K562 (cell line): ENCODE measurements around the gene NENF. TPM values are rescaled to one million over a fixed set of nuclear protein-coding genes. Genes with fewer than 3 reads are reported as not detected.

Source experiments
- ATF7 ChIP-seq: fragments of 450-650 bp; IDR thresholded peaks from 2 replicates; pipeline ENCODE4 v1.7.1; 2014; ENCODE audit warnings: mild to moderate bottlenecking, moderate library complexity
- CHD1 ChIP-seq: fragments of 200-600 bp; sonication (generic); IDR thresholded peaks from one replicate; pipeline ENCODE4 v1.6.1; 2012; ENCODE audit warnings: mild to moderate bottlenecking, moderate library complexity, low read length, inconsistent platforms
- CREB1 ChIP-seq, 2 experiments: sonication (generic) in 1 of 2; formaldehyde crosslinking in 1 of 2; IDR thresholded peaks; 2 replicates each; pipeline versions ENCODE4 v1.6.1 to v1.8.0; 2012 to 2022; ENCODE audit warnings: inconsistent platforms in 1 of 2, mild to moderate bottlenecking in 1 of 2, missing genetic modification reagents in 1 of 2, moderate library complexity in 1 of 2
- ELF4 ChIP-seq: fragments of 450-650 bp; formaldehyde crosslinking; IDR thresholded peaks from 2 replicates; pipeline ENCODE4 v1.4.0; 2022; ENCODE audit warnings: missing genetic modification characterization
- ETV1 ChIP-seq: fragments of 450-650 bp; conservative IDR thresholded peaks from 2 replicates; pipeline ENCODE4 v1.6.1; 2016; ENCODE audit warnings: missing genetic modification characterization, control low read depth, low read depth, missing compliant biosample characterization
- HDAC1 ChIP-seq, 2 experiments: fragments of 450-650 bp; IDR thresholded peaks; 2 replicates each; pipeline ENCODE4 v1.6.1; 2016 to 2017; ENCODE audit warnings: inconsistent platforms in 1 of 2, mild to moderate bottlenecking in 1 of 2, moderate library complexity in 1 of 2
- HMGN3 ChIP-seq: IDR thresholded peaks from 2 replicates; pipeline ENCODE4 v1.6.1; 2011; ENCODE audit warnings: borderline replicate concordance, low read depth, mild to moderate bottlenecking, mixed read lengths, low read length; ENCODE audit not compliant: insufficient read length; ENCODE audit errors: extremely low read depth
- HNRNPH1 ChIP-seq: fragments of 200-400 bp; formaldehyde crosslinking; optimal IDR thresholded peaks from 2 replicates; pipeline ENCODE3; 2017; ENCODE audit warnings: low read depth, mild to moderate bottlenecking, low read length, moderate library complexity
- MAFG ChIP-seq: fragments of 450-650 bp; conservative IDR thresholded peaks from 2 replicates; pipeline ENCODE4 v1.6.1; 2016; ENCODE audit warnings: missing genetic modification characterization, missing compliant biosample characterization
- MTA2 ChIP-seq: fragments of 450-650 bp; IDR thresholded peaks from 2 replicates; pipeline ENCODE4 v1.6.1; 2016; ENCODE audit warnings: low read depth
- NR1H2 ChIP-seq: sonication (generic); formaldehyde crosslinking; IDR thresholded peaks from 2 replicates; pipeline ENCODE4 v1.4.0; 2020; ENCODE audit warnings: mild to moderate bottlenecking, missing genetic modification reagents
- RBM22 ChIP-seq: fragments of 200-400 bp; formaldehyde crosslinking; IDR thresholded peaks from 2 replicates; pipeline ENCODE4 v1.6.1; 2018; ENCODE audit warnings: low read length, low read depth; ENCODE audit not compliant: poor library complexity, severe bottlenecking
- ZNF140 ChIP-seq: fragments of 250-450 bp; sonication (Bioruptor Pico); IDR thresholded peaks from 2 replicates; pipeline ENCODE4 v1.8.0; 2021; ENCODE audit warnings: moderate library complexity, mild to moderate bottlenecking, inconsistent platforms
- ZNF174 ChIP-seq: fragments of 250-450 bp; sonication (Bioruptor Pico); IDR thresholded peaks from 2 replicates; pipeline ENCODE4 v1.4.0; 2020; ENCODE audit warnings: mild to moderate bottlenecking
- ZSCAN32 ChIP-seq: fragments of 450-650 bp; formaldehyde crosslinking; IDR thresholded peaks from 2 replicates; pipeline ENCODE4 v1.4.0; 2020; ENCODE audit warnings: mild to moderate bottlenecking, moderate library complexity
- polyA plus RNA-seq, 8 experiments: library from polyadenylated mRNA; depleted of rRNA in 4 of 8; stranded (reverse) in 5 of 8; unstranded in 3 of 8; fragments of >200 nt; fragmentation: Nextera tagmentation in 2 of 8; fragmentation: Illumina TruSeq in 1 of 8; extraction: Ambion mirVana in 2 of 8; extraction: Trizol in 1 of 8; gene quantifications; 2 replicates each; pipeline versions ENCODE4 v1.2.1 to v1.2.3, GENCODE V29; 2011 to 2014; ENCODE audit warnings: inconsistent platforms in 1 of 8, missing spikeins in 1 of 8
- total RNA-seq, 7 experiments: library from RNA; depleted of rRNA in 6 of 7; stranded (reverse); fragments of >200 nt in 6 of 7; fragmentation: Illumina TruSeq in 2 of 7; extraction: Trizol in 2 of 7; gene quantifications; 2 replicates each; pipeline versions ENCODE4 v1.2.1 to v1.2.3, GENCODE V29; 2011 to 2021; ENCODE audit warnings: low replicate concordance in 1 of 7
- TF ChIP-seq, protein P1 (sequence below): sonication (generic); formaldehyde crosslinking; IDR thresholded peaks from 2 replicates; pipeline ENCODE4 v1.4.0; 2020; ENCODE audit warnings: mild to moderate bottlenecking, missing genetic modification reagents
- TF ChIP-seq, protein P2 (sequence below): fragments of 450-650 bp; formaldehyde crosslinking; IDR thresholded peaks from 2 replicates; pipeline ENCODE4 v1.4.0; 2020; ENCODE audit warnings: mild to moderate bottlenecking
- TF ChIP-seq, protein P3 (sequence below): sonication (generic); formaldehyde crosslinking; IDR thresholded peaks from 2 replicates; pipeline ENCODE4 v1.8.1; 2022; ENCODE audit warnings: missing genetic modification reagents
- TF ChIP-seq, protein P4 (sequence below): conservative IDR thresholded peaks from 2 replicates; pipeline ENCODE4 v1.6.1; 2011; ENCODE audit warnings: low read depth, mild to moderate bottlenecking, low read length; ENCODE audit not compliant: control insufficient read depth

Gene NENF
- total and polyA plus RNA-seq, 9 of the 15 experiments (the other 6 are each of a cell fraction or from before 2014, with no cell fraction given) = 6.1 to 100 (median 72.8) TPM

DNA sequence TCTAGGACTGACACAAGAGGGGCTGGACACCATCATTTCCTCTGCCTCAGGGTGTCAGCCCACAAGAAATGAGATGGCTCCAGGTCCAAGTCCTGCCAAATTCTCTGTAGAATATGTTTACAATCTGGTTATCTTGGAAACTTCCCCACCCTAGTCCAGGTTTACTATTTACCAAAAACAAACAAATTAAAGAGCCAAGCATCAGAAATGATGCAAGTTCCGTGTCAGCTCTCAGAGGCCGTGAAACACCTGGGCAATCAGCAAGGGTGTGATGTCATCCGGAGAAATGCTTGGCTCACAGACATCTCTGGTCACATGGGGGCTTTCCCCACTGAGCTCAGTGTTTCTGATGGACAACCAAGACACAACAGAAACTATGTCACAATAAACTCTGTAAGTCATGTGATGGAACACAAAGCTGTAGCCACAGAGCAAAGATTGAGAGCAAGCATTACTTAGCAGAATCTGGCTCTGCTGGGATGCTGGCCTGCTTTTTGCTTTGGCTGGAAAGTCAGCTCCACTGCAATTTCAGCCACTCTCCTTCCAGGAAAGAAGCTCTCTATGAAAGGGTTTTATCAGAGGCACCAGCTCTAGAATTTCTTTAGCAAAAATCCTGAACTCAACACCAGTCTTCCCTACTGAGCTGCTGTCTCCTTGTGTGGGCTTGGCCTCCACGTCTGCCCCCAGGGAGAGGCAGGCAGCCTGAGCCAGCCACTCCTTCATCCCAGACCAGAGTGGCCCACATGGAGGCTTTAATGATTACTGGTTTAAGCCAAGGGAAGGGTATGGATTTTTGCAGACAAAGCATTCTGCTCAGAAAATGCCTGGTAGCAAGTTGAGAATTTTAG lies 55.9 kb downstream of the NENF start (continued):
- no peak for TF ChIP-seq CHD1
- TF ChIP-seq ZNF140 (CRISPR knock-in tag) = no peak
- TF ChIP-seq, protein P1, sequence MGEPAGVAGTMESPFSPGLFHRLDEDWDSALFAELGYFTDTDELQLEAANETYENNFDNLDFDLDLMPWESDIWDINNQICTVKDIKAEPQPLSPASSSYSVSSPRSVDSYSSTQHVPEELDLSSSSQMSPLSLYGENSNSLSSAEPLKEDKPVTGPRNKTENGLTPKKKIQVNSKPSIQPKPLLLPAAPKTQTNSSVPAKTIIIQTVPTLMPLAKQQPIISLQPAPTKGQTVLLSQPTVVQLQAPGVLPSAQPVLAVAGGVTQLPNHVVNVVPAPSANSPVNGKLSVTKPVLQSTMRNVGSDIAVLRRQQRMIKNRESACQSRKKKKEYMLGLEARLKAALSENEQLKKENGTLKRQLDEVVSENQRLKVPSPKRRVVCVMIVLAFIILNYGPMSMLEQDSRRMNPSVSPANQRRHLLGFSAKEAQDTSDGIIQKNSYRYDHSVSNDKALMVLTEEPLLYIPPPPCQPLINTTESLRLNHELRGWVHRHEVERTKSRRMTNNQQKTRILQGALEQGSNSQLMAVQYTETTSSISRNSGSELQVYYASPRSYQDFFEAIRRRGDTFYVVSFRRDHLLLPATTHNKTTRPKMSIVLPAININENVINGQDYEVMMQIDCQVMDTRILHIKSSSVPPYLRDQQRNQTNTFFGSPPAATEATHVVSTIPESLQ (CRISPR knock-in tag) = no peak
- TF ChIP-seq ZNF174 = no peak
- no peak for TF ChIP-seq MTA2
- TF ChIP-seq NR1H2 (CRISPR knock-in tag) = no peak
- TF ChIP-seq ZSCAN32 = peak; percentile 41; the same call in 1 of the 2 replicates
- TF ChIP-seq HMGN3 = no peak
- TF ChIP-seq HNRNPH1 = no peak
- 0 out of 2 replicates have a peak, but pooled peaks have one; percentile 18 for TF ChIP-seq CREB1 (IDR thresholded peaks at IDR 0.05)
- TF ChIP-seq CREB1 (CRISPR knock-in tag; IDR thresholded peaks at IDR 0.05) = peak; percentile 64; the same call in 1 of the 2 replicates
- TF ChIP-seq, protein P2, sequence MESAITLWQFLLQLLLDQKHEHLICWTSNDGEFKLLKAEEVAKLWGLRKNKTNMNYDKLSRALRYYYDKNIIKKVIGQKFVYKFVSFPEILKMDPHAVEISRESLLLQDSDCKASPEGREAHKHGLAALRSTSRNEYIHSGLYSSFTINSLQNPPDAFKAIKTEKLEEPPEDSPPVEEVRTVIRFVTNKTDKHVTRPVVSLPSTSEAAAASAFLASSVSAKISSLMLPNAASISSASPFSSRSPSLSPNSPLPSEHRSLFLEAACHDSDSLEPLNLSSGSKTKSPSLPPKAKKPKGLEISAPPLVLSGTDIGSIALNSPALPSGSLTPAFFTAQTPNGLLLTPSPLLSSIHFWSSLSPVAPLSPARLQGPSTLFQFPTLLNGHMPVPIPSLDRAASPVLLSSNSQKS (CRISPR knock-in tag) = no peak
- TF ChIP-seq MAFG = peak; percentile 60
- TF ChIP-seq ATF7 = peak; percentile 99
- no peak for TF ChIP-seq ELF4 (CRISPR knock-in tag)
- TF ChIP-seq, protein P3, sequence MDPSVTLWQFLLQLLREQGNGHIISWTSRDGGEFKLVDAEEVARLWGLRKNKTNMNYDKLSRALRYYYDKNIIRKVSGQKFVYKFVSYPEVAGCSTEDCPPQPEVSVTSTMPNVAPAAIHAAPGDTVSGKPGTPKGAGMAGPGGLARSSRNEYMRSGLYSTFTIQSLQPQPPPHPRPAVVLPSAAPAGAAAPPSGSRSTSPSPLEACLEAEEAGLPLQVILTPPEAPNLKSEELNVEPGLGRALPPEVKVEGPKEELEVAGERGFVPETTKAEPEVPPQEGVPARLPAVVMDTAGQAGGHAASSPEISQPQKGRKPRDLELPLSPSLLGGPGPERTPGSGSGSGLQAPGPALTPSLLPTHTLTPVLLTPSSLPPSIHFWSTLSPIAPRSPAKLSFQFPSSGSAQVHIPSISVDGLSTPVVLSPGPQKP = no peak
- TF ChIP-seq RBM22 = no peak
- TF ChIP-seq HDAC1 (IDR thresholded peaks at IDR 0.05) = no peak
- TF ChIP-seq, protein P4, sequence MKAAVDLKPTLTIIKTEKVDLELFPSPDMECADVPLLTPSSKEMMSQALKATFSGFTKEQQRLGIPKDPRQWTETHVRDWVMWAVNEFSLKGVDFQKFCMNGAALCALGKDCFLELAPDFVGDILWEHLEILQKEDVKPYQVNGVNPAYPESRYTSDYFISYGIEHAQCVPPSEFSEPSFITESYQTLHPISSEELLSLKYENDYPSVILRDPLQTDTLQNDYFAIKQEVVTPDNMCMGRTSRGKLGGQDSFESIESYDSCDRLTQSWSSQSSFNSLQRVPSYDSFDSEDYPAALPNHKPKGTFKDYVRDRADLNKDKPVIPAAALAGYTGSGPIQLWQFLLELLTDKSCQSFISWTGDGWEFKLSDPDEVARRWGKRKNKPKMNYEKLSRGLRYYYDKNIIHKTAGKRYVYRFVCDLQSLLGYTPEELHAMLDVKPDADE = no peak
- peak; percentile 77 for TF ChIP-seq ETV1 (tag)
